ENCODE data around the gene KRTAP10-10. TPM values are rescaled to one million over a fixed set of nuclear protein-coding genes. Genes with fewer than 3 reads are reported as not detected.

KRTAP10-10 gene
- total RNA-seq, 8 experiments from 2014 or later, result 0.17 to 1.1 (median 0.51) TPM; not detected in 4

DNA sequence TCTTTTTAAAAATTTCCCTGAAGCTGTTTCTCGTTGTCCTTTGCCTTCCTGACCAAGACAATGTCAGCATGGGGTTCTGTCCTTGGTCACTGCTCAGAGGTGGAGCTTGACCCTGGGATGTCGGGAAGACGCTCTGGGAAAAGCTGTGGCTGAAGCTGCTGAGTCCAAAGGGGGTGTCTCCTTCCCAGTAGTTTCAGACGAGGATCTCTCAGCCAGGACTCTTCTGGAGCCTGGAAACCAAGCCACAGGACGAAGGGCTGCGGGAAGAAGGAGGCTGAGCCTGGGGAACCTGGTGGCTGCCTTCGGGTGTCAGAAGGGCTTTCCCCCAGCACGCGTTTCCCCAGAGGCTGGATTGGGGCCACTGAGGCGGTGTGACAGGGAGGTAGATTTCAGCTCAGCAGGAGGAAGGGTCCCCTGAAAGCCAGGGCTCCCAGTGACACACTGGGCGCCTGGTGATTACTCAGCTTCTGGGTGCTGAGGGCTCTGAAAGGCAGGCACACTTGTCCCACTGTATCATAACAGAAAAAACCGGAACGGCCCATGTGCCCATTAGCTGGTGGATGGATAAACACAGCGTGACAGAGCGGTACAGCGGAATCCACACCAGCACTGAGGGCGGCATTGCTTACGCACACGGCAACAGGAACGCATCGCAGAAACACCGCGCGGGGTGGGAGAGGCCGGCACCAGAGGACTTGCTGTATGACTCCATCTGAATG is 49.8 kb downstream of the KRTAP10-10 start:
- peaks cover 4 to 22% of the 10 kb centered on the region in 2 donors for H3K4me1 ChIP-seq (replicated peaks in 1 of 2)
- no peak overlapping the region for H3K27ac ChIP-seq
- in situ Hi-C loops (cut with MboI; ENCODE audit: low pct_unique_long_range_greater_than_20kb in 2 of 9, low sequenced_read_pairs in 9 of 9, unreplicated experiment in 9 of 9), result no loop called here
- ATAC-seq (replicated peaks in 6 of 8), result peak in 2 of 8 experiments; percentile 44 to 52
- 40 to 88% (median 67%) methylated on average over 3 to 13 of the region's 25 CpGs; no CpG with 5 or more reads in 1 of the 10 experiments for WGBS, 10 experiments
- no peak overlapping the region for H3K4me3 ChIP-seq

DNA sequence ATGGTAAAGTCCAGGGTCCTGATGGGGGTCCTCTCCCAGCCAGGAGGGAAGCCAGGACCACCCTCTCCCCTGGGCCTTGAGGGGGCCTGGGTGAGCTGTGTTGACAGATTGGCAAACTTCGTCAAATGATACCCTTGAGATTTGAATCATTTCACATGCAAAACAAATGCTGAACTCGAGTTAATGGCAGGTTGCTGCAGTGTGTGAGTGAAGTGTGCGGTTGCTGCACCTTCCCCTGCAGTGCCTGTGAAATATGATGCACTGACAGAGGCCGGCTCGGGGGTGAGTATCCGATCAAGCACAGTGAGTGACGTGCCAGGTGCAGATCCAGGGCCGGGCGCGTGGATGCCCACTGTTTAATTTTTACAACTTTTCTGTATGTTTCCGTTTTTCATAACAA is 50.5 kb downstream of the KRTAP10-10 start:
- no peak overlapping the region for H3K27ac ChIP-seq
- 0 to 90% (median 50%) methylated on average over 1 to 9 of the region's 11 CpGs; no CpG with 5 or more reads in 1 of the 10 experiments for WGBS, 10 experiments
- H3K4me3 ChIP-seq, result no peak overlapping the region
- peaks cover 4 to 22% of the 10 kb centered on the region in 2 donors for H3K4me1 ChIP-seq (replicated peaks in 1 of 2)
- ATAC-seq (replicated peaks in 6 of 8), result peak in 3 of 8 experiments; percentile 30 to 52 (median 32)
- in situ Hi-C loops (cut with MboI; ENCODE audit: low pct_unique_long_range_greater_than_20kb in 2 of 9, low sequenced_read_pairs in 9 of 9, unreplicated experiment in 9 of 9), result no loop called here

Other genes with a start within 250 kb of the KRTAP10-10 start
- gene LRRC3, start 181.8 kb upstream of the KRTAP10-10 start, total RNA-seq, result 1 to 10 TPM in 5 of 8 experiments, under 1 TPM in 3; 0.18 to 4.8 (median 2.6) TPM
- 1 to 10 TPM in 1 of 8 experiments, under 1 TPM in 2, not detected in 5; 0.18 to 1.1 (median 0.25) TPM for gene KRTAP10-1, start 97.2 kb upstream of the KRTAP10-10 start, total RNA-seq
- gene KRTAP10-2, start 85.9 kb upstream of the KRTAP10-10 start, total RNA-seq, result 1 to 10 TPM in 1 of 8 experiments, under 1 TPM in 3, not detected in 4; 0.17 to 1.1 (median 0.47) TPM
- 1 to 10 TPM in 1 of 8 experiments, under 1 TPM in 4, not detected in 3; 0.23 to 1.1 (median 0.46) TPM for gene KRTAP10-3, start 78.6 kb upstream of the KRTAP10-10 start, total RNA-seq
- under 1 TPM in 3 of 8 experiments, not detected in 5; 0.41 to 1.00 (median 0.87) TPM for gene KRTAP10-4, start 63.6 kb upstream of the KRTAP10-10 start, total RNA-seq
- 1 to 10 TPM in 1 of 8 experiments, under 1 TPM in 3, not detected in 4; 0.17 to 1.1 (median 0.43) TPM for gene KRTAP10-5, start 56.8 kb upstream of the KRTAP10-10 start, total RNA-seq
- gene KRTAP10-6, start 44.9 kb upstream of the KRTAP10-10 start, total RNA-seq, result under 1 TPM in 4 of 8 experiments, not detected in 4; 0.23 to 0.71 (median 0.35) TPM
- gene KRTAP10-7, start 36.8 kb upstream of the KRTAP10-10 start, total RNA-seq, result under 1 TPM in 3 of 8 experiments, not detected in 5; 0.13 to 0.47 (median 0.20) TPM
- gene KRTAP10-8, start 25.3 kb upstream of the KRTAP10-10 start, total RNA-seq, result under 1 TPM in 4 of 8 experiments, not detected in 4; 0.41 to 0.67 (median 0.44) TPM
- 1 to 10 TPM in 1 of 8 experiments, under 1 TPM in 4, not detected in 3; 0.18 to 1.0 (median 0.46) TPM for gene KRTAP10-9, start 10.3 kb upstream of the KRTAP10-10 start, total RNA-seq
- gene KRTAP10-11, start 9.1 kb downstream of the KRTAP10-10 start, total RNA-seq, result under 1 TPM in 2 of 8 experiments, not detected in 6; 0.49 to 0.66 TPM
- gene KRTAP12-4, start 17.3 kb downstream of the KRTAP10-10 start, total RNA-seq, result not detected
- not detected for gene KRTAP12-3, start 20.6 kb downstream of the KRTAP10-10 start, total RNA-seq
- not detected for gene KRTAP12-2, start 29.6 kb downstream of the KRTAP10-10 start, total RNA-seq
- under 1 TPM in 1 of 8 experiments, not detected in 7; 0.90 TPM for gene KRTAP12-1, start 44.8 kb downstream of the KRTAP10-10 start, total RNA-seq
- under 1 TPM in 3 of 8 experiments, not detected in 5; 0.29 to 0.85 (median 0.56) TPM for gene KRTAP10-12, start 59.8 kb downstream of the KRTAP10-10 start, total RNA-seq
- under 1 TPM in 7 of 8 experiments, not detected in 1; 0.21 to 0.66 (median 0.31) TPM for gene TSPEAR, start 74.2 kb downstream of the KRTAP10-10 start, total RNA-seq
- 100 to 1,000 TPM in 2 of 8 experiments, 10 to 100 TPM in 6; 32.6 to 142 (median 54.7) TPM for gene UBE2G2, start 164.5 kb downstream of the KRTAP10-10 start, total RNA-seq
- 100 to 1,000 TPM in 1 of 8 experiments, 10 to 100 TPM in 7; 46.6 to 103 (median 56.9) TPM for gene SUMO3, start 180.7 kb downstream of the KRTAP10-10 start, total RNA-seq
- 100 to 1,000 TPM in 3 of 8 experiments, 10 to 100 TPM in 5; 62.1 to 226 (median 85.5) TPM for gene PTTG1IP, start 236.3 kb downstream of the KRTAP10-10 start, total RNA-seq